Upper lobe of right lung (tissue), 1 donor: Measurements from ENCODE around the gene EIF2D. TPM values are rescaled to one million over a fixed set of nuclear protein-coding genes. Genes with fewer than 3 reads are reported as not detected.
A peak's percentile ranks its signal among the peaks of the same experiment; 100 is the strongest.

ENCODE experiments used
- ATAC-seq: fragments of 200-7000 bp; cut with Tn5 transposase; one replicate; pipeline ENCODE4 v1.9.1; 2020; ENCODE audit warnings: mild to moderate bottlenecking, moderate library complexity
- DNase-seq: peaks from one replicate; pipeline ENCODE4 v3.0.0-alpha.2; 2020
- H3K27ac ChIP-seq: fragments of 200-600 bp; one replicate; pipeline ENCODE4 v1.8.0; 2022
- H3K27me3 ChIP-seq: fragments of 200-600 bp; one replicate; pipeline ENCODE4 v1.8.0; 2022; ENCODE audit warnings: mild to moderate bottlenecking
- H3K36me3 ChIP-seq: fragments of 200-600 bp; one replicate; pipeline ENCODE4 v1.8.0; 2022
- H3K4me1 ChIP-seq: fragments of 200-600 bp; one replicate; pipeline ENCODE4 v1.8.0; 2022
- H3K4me3 ChIP-seq: fragments of 200-600 bp; one replicate; pipeline ENCODE4 v1.8.0; 2022; ENCODE audit warnings: mild to moderate bottlenecking
- H3K9me3 ChIP-seq: fragments of 200-600 bp; one replicate; pipeline ENCODE4 v1.8.0; 2022
- intact Hi-C: fragments of 100-400 bp; cut with DNase I; formaldehyde crosslinking; loops from one replicate; pipeline ENCODE4 v1.11.0; 2022
- total RNA-seq: library from RNA; stranded (reverse); fragmentation: NEBNext Ultra II Directional; extraction: Animal tissue kit (Norgen Biotek cat#: 25700); gene quantifications from one replicate; pipeline ENCODE4 v1.2.1, GENCODE V29; 2021
- TF ChIP-seq, protein P1 (sequence below): fragments of 200-600 bp; IDR thresholded peaks from one replicate; pipeline ENCODE4 v1.8.0; 2022; ENCODE audit warnings: antibody characterized with exemption
- donor health status: DM: no; HTN: yes; CAD: no; lungs with severe emphysema.

EIF2D gene
- total RNA-seq, 1 donor from 2014 or later: 49.8 TPM

DNA sequence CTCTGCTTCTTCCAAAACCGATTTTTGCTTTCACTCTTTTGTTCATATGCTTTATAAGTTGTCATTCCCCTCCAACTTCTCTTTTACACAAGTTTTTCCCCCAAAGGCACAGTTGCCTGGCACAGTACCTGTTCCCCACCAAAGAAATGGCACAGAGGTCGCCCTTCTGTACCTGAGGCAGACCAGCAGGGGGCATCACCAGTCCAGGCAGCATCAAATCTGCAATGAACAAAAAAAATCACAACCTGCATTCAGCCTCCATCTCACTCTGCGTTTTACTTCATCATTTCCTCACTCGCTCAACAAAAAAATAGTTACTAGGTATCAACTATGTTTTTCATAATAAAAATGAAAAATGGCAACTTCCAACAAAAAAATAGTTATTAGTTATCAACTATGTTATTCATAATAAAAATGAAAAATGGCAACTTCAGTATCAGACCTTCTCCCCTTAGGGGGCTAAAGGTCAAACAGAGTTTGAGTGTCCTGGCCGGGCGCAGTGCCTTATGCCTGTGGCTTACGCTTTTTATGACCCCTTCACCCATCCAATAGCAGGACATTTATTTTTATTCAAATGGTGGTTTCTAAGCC lies 4.1 kb downstream of the EIF2D start:
- Histone ChIP-seq H3K4me3 (no peak overlapping the region), H3K27me3 (no peaks in the 10 kb centered on the region), H3K9me3 (no peaks in the 10 kb centered on the region), H3K36me3 (peaks cover 64% of the 10 kb centered on the region), H3K27ac (no peak overlapping the region), H3K4me1 (peaks cover 7% of the 10 kb centered on the region)
- DNase-seq (no peak), ATAC-seq (no peak)
- intact Hi-C loops: no loop called here
- TF ChIP-seq, protein P1, sequence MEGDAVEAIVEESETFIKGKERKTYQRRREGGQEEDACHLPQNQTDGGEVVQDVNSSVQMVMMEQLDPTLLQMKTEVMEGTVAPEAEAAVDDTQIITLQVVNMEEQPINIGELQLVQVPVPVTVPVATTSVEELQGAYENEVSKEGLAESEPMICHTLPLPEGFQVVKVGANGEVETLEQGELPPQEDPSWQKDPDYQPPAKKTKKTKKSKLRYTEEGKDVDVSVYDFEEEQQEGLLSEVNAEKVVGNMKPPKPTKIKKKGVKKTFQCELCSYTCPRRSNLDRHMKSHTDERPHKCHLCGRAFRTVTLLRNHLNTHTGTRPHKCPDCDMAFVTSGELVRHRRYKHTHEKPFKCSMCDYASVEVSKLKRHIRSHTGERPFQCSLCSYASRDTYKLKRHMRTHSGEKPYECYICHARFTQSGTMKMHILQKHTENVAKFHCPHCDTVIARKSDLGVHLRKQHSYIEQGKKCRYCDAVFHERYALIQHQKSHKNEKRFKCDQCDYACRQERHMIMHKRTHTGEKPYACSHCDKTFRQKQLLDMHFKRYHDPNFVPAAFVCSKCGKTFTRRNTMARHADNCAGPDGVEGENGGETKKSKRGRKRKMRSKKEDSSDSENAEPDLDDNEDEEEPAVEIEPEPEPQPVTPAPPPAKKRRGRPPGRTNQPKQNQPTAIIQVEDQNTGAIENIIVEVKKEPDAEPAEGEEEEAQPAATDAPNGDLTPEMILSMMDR: peak; percentile 70

- no peaks in the 10 kb centered on the region for H3K9me3 ChIP-seq
- DNase-seq (no peak), ATAC-seq (no peak)
- TF ChIP-seq, protein P1: peak; percentile 12
- no peak overlapping the region for H3K27ac ChIP-seq
- peaks cover 7% of the 10 kb centered on the region for H3K4me1 ChIP-seq
- H3K36me3 ChIP-seq: peaks cover 78% of the 10 kb centered on the region
- no peak overlapping the region for H3K4me3 ChIP-seq
- intact Hi-C loops: no loop called here
- no peaks in the 10 kb centered on the region for H3K27me3 ChIP-seq
These were observed 5.4 kb downstream of the EIF2D start for GRCh38 chr1:206606867-206607266.

GRCh38 chr1:206604861-206605260 lies 7.4 kb downstream of the EIF2D start:
- ATAC-seq (no peak), DNase-seq (no peak)
- Histone ChIP-seq H3K9me3 (no peaks in the 10 kb centered on the region), H3K27ac (no peak overlapping the region), H3K27me3 (no peaks in the 10 kb centered on the region), H3K4me1 (no peaks in the 10 kb centered on the region), H3K36me3 (peaks cover 97% of the 10 kb centered on the region), H3K4me3 (no peak overlapping the region)
- TF ChIP-seq, protein P1: no peak
- intact Hi-C loops: no loop called here

GRCh38 chr1:206600527-206600926 lies 11.7 kb downstream of the EIF2D start:
- no peak overlapping the region for H3K27ac ChIP-seq
- no peak overlapping the region for H3K4me3 ChIP-seq
- no peaks in the 10 kb centered on the region for H3K4me1 ChIP-seq
- no peak for DNase-seq
- TF ChIP-seq, protein P1: no peak
- peaks cover 99% of the 10 kb centered on the region for H3K36me3 ChIP-seq
- intact Hi-C loops: no loop called here
- H3K27me3 ChIP-seq: no peaks in the 10 kb centered on the region
- H3K9me3 ChIP-seq: no peaks in the 10 kb centered on the region
- no peak for ATAC-seq

GRCh38 chr1:206596319-206596666 lies 16.0 kb downstream of the EIF2D start:
- DNase-seq (no peak), ATAC-seq (no peak)
- TF ChIP-seq, protein P1: no peak
- peaks cover 97% of the 10 kb centered on the region for H3K36me3 ChIP-seq
- H3K9me3 ChIP-seq: no peaks in the 10 kb centered on the region
- H3K4me1 ChIP-seq: no peaks in the 10 kb centered on the region
- H3K27me3 ChIP-seq: no peaks in the 10 kb centered on the region
- no peak overlapping the region for H3K27ac ChIP-seq
- no peak overlapping the region for H3K4me3 ChIP-seq
- intact Hi-C loops: no loop called here
